ENCODE data around the gene MYL5.

GRCh38 chr4:661231-661630 is 13.1 kb upstream of the MYL5 start:
- TF ChIP-seq CTCF (IDR thresholded peaks at IDR 0.05) (no peak), POLR2A (IDR thresholded peaks at IDR 0.05) (no peak)

Measured in breast epithelium (tissue), 3 donors.